Naive B cell (primary cell): ENCODE results near the gene IQUB. TPM values are rescaled to one million over a fixed set of nuclear protein-coding genes. Genes with fewer than 3 reads are reported as not detected.
"Not testable (repeated sequence)": the region's sequence is repeated elsewhere in the genome, so short reads cannot be mapped to it uniquely, and the experiment has no call there.

Experiments
- ATAC-seq, 2 donors: fragments of 150-1000 bp; cut with Tn5 transposase; 2 replicates each; pipeline ENCODE4 v1.10.0; 2021; ENCODE audit warnings: low read depth in 2 of 2, mild to moderate bottlenecking in 2 of 2, moderate library complexity in 2 of 2
- DNase-seq: peaks from one replicate; pipeline ENCODE4 v3.0.0; 2022
- H3K27ac Mint-ChIP-seq, 6 donors: one replicate each; pipeline ENCODE4 v1.8.0; 2020 to 2022; ENCODE audit warnings: mild to moderate bottlenecking in 6 of 6, mixed read lengths in 6 of 6, moderate library complexity in 5 of 6, inconsistent platforms in 2 of 6
- H3K27me3 Mint-ChIP-seq, 3 donors: one replicate each; pipeline ENCODE4 v1.8.0; 2021 to 2022; ENCODE audit warnings: mixed read lengths in 3 of 3, mild to moderate bottlenecking in 1 of 3
- H3K36me3 Mint-ChIP-seq, 2 donors: one replicate each; pipeline ENCODE4 v1.8.0; 2020 to 2022; ENCODE audit warnings: mixed read lengths in 2 of 2, inconsistent platforms in 1 of 2, mild to moderate bottlenecking in 1 of 2
- H3K4me1 Mint-ChIP-seq, 3 donors: one replicate each; pipeline ENCODE4 v1.8.0; 2020 to 2022; ENCODE audit warnings: mixed read lengths in 3 of 3, inconsistent platforms in 1 of 3, mild to moderate bottlenecking in 1 of 3, moderate library complexity in 1 of 3
- H3K4me3 Mint-ChIP-seq, 8 donors: one replicate each; pipeline ENCODE4 v1.8.0; 2020 to 2022; ENCODE audit warnings: mild to moderate bottlenecking in 8 of 8, mixed read lengths in 8 of 8, moderate library complexity in 8 of 8, inconsistent platforms in 2 of 8
- H3K9me3 Mint-ChIP-seq, 7 donors: one replicate each; pipeline ENCODE4 v1.8.0; 2020 to 2022; ENCODE audit warnings: mixed read lengths in 7 of 7, mild to moderate bottlenecking in 5 of 7, inconsistent platforms in 2 of 7, moderate library complexity in 1 of 7
- polyA plus RNA-seq, 6 donors: library from polyadenylated mRNA; unstranded; fragments of 300-500 nt; fragmentation: Illumina TruSeq; gene quantifications; one replicate each; pipeline ENCODE4 v1.2.3, GENCODE V29; 2021; ENCODE audit warnings: low read depth in 6 of 6

Gene IQUB
- polyA plus RNA-seq, 6 donors from 2014 or later = 0.08 TPM; not detected in 5

DNA sequence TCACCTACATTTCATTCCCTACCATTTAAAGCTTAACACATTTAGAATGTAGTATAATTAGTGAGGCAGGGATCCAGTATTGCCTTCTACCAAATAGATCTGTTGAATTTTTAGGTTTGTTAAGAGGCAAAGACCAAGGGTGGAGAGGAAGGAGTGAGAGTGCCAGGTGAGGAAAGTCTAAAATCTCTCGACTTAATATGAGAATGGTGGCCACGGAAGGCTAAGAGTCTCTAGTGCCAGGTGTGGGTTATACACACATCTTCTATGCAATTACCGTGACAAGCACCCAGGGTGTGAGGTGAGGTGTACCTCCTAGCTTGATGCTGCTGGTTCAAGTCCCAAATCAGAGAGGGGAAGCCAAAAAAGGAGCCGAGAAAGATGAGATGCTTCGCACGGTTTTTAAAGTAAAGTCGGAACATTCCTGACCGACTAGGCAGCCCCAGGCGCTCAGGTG is 439 bp downstream of the IQUB start:
- Mint-ChIP-seq H3K4me1 (peaks cover 23 to 27% (median 25%) of the 10 kb centered on the region in 3 donors), H3K27ac (peak overlapping the region; percentile 76 to 92 (median 82)), H3K27me3 (peaks cover 6 to 18% (median 18%) of the 10 kb centered on the region in 3 donors), H3K4me3 (peak overlapping the region; percentile 82 to 97 (median 92)), H3K36me3 (no peaks in the 10 kb centered on the region), H3K9me3 (no peaks in the 10 kb centered on the region)
- peak; percentile 37 to 38 for ATAC-seq
- no peak for DNase-seq

DNA sequence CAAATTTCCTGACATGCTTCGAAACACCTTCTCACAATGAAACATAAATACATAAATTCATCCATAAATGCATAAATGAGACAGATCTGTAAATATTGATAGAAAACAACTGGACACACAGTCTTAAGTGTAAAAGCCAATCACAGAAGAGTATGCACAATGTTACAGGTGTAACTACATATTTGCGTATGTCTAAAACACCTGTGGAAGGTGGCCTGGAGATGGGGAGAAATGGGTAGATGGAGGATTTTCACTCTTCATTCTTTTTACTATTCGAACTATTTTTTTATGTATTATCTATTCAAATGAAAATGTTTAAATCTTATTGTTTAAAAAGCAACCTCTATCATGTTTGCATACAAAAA is 860 bp downstream of the IQUB start:
- H3K36me3 Mint-ChIP-seq = no peaks in the 10 kb centered on the region
- peak overlapping the region in 1 of 6 donors; percentile 80 for H3K27ac Mint-ChIP-seq
- no peak for DNase-seq
- no peak for ATAC-seq
- peak overlapping the region; percentile 82 to 97 (median 92) for H3K4me3 Mint-ChIP-seq
- peaks cover 23 to 27% (median 25%) of the 10 kb centered on the region in 3 donors for H3K4me1 Mint-ChIP-seq
- H3K27me3 Mint-ChIP-seq = peaks cover 6 to 18% (median 18%) of the 10 kb centered on the region in 3 donors
- H3K9me3 Mint-ChIP-seq = no peaks in the 10 kb centered on the region

DNA sequence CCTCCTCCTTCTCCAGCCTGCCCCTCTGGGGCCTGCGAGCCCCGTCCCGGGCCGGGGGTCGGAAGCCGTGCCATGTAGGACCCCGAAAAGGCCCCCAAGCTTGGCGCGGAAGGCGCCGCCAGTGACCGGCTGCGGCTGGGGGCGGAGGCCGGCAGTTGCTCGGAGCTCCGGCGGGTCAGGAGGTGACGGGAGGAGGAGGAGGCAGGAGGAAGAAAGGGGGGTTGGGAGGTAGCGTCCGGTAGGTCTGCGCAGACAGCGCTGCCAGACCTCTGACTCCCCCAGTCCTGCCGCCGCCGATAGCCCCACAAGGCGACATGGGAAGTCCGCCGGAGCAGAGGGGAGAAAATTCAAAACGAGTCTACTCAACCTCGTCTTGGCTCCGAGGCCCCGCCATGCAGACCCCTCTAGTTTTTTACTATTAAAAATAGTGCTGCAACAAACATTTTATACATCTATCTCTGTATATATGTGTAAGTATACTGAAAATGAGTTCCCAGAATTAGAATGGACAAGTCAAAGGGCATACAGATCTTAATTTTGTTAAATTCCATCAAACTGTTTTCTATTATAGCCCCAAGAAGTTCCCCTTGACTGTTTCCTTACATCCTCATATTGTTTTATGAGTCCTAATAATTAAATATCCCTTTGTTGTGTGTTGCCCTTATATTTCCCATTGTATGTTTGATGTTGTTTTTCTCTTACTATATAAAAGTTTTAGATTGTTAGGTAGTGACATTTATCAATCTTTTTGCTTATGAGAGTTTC is 1.4 kb downstream of the IQUB start:
- ATAC-seq = peak; percentile 27 to 42
- not testable (repeated sequence) for H3K36me3 Mint-ChIP-seq, H3K9me3 Mint-ChIP-seq
- Mint-ChIP-seq H3K4me3 (peak overlapping the region; percentile 1 to 94 (median 73)), H3K27ac (peak overlapping the region in 1 of 6 donors; percentile 29), H3K4me1 (peaks cover 23 to 27% (median 25%) of the 10 kb centered on the region in 3 donors), H3K27me3 (peaks cover 6 to 18% (median 18%) of the 10 kb centered on the region in 3 donors)
- DNase-seq = peak; percentile 64

- not testable (repeated sequence) for H3K27ac Mint-ChIP-seq, H3K36me3 Mint-ChIP-seq, DNase-seq, H3K9me3 Mint-ChIP-seq
- H3K27me3 Mint-ChIP-seq = peaks cover 6 to 18% (median 18%) of the 10 kb centered on the region in 3 donors
- ATAC-seq = peak; percentile 2 to 13
- peak overlapping the region in 7 of 8 donors; percentile 5 to 94 (median 53) for H3K4me3 Mint-ChIP-seq
- H3K4me1 Mint-ChIP-seq = peaks cover 23 to 27% (median 25%) of the 10 kb centered on the region in 3 donors
These were observed 2.1 kb downstream of the IQUB start for GRCh38 chr7:123532343-123532742.

DNA sequence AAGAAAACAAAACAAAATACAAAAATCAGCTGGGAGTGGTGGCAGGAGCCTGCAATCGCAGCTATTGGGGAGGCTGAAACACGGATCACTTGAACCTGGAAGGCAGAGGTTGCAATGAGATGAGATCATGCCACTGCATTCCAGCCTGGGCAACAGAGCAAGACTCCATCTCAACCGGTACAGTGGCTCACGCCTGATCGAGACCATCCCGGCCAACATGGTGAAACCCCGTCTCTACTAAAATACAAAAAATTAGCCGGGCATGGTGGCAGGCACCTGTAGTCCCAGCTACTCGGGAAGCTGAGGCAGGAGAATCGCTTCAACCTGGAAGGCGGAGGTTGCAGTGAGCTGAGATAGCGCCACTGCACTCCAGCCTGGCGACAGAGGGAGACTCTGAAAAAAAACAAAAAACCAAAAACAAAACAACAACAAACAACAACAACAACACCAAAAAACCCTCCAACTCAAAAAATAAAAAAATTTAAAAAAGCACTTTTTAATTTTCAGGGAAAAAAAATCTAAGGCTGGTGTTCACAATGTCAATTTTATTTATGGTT is 4.3 kb downstream of the IQUB start:
- not testable (repeated sequence) for ATAC-seq, H3K9me3 Mint-ChIP-seq, H3K36me3 Mint-ChIP-seq, DNase-seq, H3K4me3 Mint-ChIP-seq, H3K27ac Mint-ChIP-seq
- H3K4me1 Mint-ChIP-seq = peaks cover 19 to 23% (median 22%) of the 10 kb centered on the region in 3 donors
- peaks cover 6 to 18% (median 18%) of the 10 kb centered on the region in 3 donors for H3K27me3 Mint-ChIP-seq

DNA sequence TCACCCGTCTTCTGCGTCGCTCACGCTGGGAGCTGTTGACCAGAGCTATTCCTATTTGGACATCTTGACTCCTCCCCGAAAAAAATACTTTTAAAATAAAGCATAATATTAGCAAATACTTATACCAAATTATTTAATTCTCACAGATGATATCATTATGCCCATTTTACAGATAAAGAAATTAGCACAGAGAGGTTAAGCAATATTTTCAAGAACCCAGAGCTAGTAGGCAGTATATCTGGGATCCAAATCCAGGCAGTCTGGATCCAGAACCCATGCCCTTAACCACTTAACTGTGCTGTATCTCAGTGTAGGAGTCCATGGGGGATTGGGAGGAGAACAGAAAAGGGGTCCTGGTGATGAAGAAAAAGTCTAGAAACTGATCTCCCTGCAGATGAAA is 6.1 kb downstream of the IQUB start:
- H3K36me3 Mint-ChIP-seq = no peaks in the 10 kb centered on the region
- H3K27ac Mint-ChIP-seq = no peak overlapping the region
- DNase-seq = no peak
- peaks cover 3 to 7% (median 5%) of the 10 kb centered on the region in 3 donors for H3K4me1 Mint-ChIP-seq
- H3K4me3 Mint-ChIP-seq = no peak overlapping the region
- no peak for ATAC-seq
- no peaks in the 10 kb centered on the region for H3K9me3 Mint-ChIP-seq
- peaks cover 3 to 16% (median 13%) of the 10 kb centered on the region in 3 donors for H3K27me3 Mint-ChIP-seq

DNA sequence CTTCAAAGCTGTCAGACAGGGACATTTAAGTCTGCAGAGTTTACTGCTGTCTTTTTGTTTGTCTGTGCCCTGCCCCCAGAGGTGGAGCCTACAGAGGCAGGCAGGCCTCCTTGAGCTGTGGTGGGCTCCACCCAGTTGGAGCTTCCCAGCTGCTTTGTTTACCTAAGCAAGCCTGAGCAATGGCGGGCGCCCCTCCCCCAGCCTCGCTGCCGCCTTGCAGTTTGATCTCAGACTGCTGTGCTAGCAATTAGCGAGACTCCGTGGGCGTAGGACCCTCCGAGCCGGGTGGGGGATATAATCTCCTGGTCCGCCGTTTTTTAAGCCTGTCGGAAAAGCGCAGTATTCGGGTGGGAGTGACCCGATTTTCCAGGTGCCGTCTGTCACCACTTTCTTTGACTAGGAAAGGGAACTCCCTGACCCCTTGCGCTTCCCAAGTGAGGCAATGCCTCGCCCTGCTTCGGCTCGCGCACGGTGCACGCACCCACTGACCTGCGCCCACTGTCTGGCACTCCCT is 6.6 kb downstream of the IQUB start:
- not testable (repeated sequence) for H3K4me1 Mint-ChIP-seq, ATAC-seq, H3K9me3 Mint-ChIP-seq, H3K27ac Mint-ChIP-seq, H3K36me3 Mint-ChIP-seq, H3K4me3 Mint-ChIP-seq, DNase-seq
- peaks cover 0 to 13% (median 10%) of the 10 kb centered on the region in 3 donors for H3K27me3 Mint-ChIP-seq

GRCh38 chr7:123526533-123526932 is 7.9 kb downstream of the IQUB start:
- not testable (repeated sequence) for H3K4me3 Mint-ChIP-seq, H3K4me1 Mint-ChIP-seq, H3K27me3 Mint-ChIP-seq, ATAC-seq, H3K9me3 Mint-ChIP-seq, DNase-seq, H3K36me3 Mint-ChIP-seq, H3K27ac Mint-ChIP-seq

DNA sequence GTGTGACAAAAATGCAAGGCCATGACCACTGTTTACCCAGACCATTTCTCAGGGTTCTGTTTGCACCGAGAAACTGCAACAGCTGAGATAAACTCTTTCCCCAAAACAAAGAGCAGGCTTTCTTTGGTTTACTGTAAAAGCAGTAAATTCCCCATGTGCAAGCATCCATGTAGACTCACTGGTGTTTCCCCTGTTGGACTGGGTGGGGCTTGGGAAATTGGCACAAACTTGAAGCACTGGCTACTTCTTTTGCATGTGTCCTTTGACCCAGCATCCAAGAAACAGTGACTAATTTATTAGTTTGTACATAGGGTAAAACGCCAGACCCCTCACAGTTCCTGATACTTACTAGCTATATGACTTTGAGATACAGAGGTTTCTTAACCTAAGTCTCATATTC is 12.3 kb downstream of the IQUB start:
- H3K27ac Mint-ChIP-seq = no peak overlapping the region
- no peaks in the 10 kb centered on the region for H3K36me3 Mint-ChIP-seq
- peaks cover 0 to 4% (median 0%) of the 10 kb centered on the region in 7 donors for H3K9me3 Mint-ChIP-seq
- no peak overlapping the region for H3K4me3 Mint-ChIP-seq
- H3K27me3 Mint-ChIP-seq = peaks cover 0 to 10% (median 7%) of the 10 kb centered on the region in 3 donors
- H3K4me1 Mint-ChIP-seq = no peaks in the 10 kb centered on the region
- no peak for ATAC-seq
- DNase-seq = no peak

DNA sequence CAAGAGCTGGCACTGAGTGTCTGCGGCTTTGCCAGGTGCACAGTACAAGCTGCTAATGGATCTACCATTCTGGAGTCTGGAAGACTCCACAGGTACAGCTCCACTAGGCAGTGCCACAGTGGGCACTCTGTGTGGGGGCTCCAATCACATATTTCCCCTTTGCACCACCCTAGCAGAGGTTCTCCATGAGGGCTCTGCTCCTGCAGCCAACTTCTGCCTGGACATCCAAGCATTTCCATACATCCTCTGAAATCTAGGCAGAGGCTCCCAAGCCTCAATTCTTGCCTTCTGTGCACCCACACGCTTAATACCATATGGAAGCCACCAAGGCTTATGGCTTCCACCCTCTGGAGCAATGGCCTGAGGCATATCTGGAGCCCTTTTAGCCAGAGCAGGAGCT is 29.2 kb downstream of the IQUB start:
- no peak overlapping the region for H3K27ac Mint-ChIP-seq
- peaks cover 7 to 23% of the 10 kb centered on the region in 2 donors for H3K36me3 Mint-ChIP-seq
- no peaks in the 10 kb centered on the region for H3K4me1 Mint-ChIP-seq

DNA sequence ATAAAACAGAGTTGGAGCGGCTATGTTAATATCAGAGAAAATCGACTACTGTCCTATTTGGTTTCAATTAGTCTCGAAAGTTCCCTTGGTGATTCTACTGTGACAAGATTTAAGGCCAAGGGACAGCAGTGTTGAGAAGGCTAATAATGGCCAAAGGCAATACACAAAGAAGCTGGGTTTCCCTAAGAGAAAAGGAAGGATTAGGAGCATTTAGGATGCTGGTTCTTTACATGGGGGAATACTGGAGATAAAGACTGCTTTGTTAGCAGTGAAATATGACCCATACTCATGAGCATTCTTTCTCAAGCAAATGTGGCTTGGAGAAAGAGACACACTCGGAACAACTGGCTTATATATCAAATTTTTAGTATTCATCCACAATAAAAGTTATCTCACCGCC is 32.2 kb downstream of the IQUB start:
- DNase-seq = no peak
- peaks cover 30 to 39% (median 30%) of the 10 kb centered on the region in 3 donors for H3K27me3 Mint-ChIP-seq

More for the DNA sequence above, 29.2 kb downstream of the IQUB start:
- no peak for DNase-seq
- peaks cover 16 to 38% (median 27%) of the 10 kb centered on the region in 3 donors for H3K27me3 Mint-ChIP-seq
- peaks cover 6 to 32% (median 17%) of the 10 kb centered on the region in 7 donors for H3K9me3 Mint-ChIP-seq
- ATAC-seq = no peak
- no peak overlapping the region for H3K4me3 Mint-ChIP-seq

GRCh38 chr7:123500878-123501489 is 33.4 kb downstream of the IQUB start:
- no peak overlapping the region for H3K27ac Mint-ChIP-seq
- ATAC-seq = no peak

More for the DNA sequence above, 32.2 kb downstream of the IQUB start:
- H3K4me1 Mint-ChIP-seq = no peaks in the 10 kb centered on the region
- no peak overlapping the region for H3K27ac Mint-ChIP-seq
- ATAC-seq = no peak
- peaks cover 7 to 23% of the 10 kb centered on the region in 2 donors for H3K36me3 Mint-ChIP-seq
- H3K4me3 Mint-ChIP-seq = no peak overlapping the region
- H3K9me3 Mint-ChIP-seq = peaks cover 6 to 32% (median 16%) of the 10 kb centered on the region in 7 donors

More at GRCh38 chr7:123500878-123501489, 33.4 kb downstream of the IQUB start:
- Mint-ChIP-seq H3K4me3 (no peak overlapping the region), H3K4me1 (no peaks in the 10 kb centered on the region), H3K27me3 (peaks cover 30 to 39% (median 38%) of the 10 kb centered on the region in 3 donors), H3K9me3 (peaks cover 3 to 23% (median 16%) of the 10 kb centered on the region in 7 donors), H3K36me3 (peaks cover 3 to 18% of the 10 kb centered on the region in 2 donors)
- DNase-seq = no peak
